Measurements from ENCODE around the gene TMEM131L.

Gene TMEM131L

GRCh38 chr4:153523164-153523796, 57.1 kb downstream of the TMEM131L start:
- DNase-seq = no peak

DNA sequence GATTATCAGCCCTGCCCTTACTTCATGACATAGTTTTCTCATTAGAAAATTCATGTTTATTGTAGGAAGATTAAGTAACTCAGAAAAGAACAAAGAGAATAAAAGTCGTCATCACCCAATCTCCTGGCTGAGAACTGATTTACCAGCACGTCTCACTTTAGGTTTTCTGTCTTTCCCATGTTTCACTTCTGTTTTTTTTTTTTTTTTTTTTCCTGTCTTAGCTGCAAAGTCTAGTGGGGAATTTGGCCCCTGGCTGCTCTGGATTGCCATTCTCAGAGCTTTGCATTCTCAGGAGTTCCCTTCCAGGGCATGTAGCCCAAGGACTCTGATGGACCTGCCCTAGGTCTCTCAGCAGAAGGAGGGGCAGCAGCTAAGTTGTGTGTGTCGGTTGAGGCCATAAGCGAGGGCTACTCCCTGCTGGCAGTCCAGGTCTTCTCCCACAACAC, 57.8 kb downstream of the TMEM131L start:
- no peak for DNase-seq

- DNase-seq = no peak
Measured at GRCh38 chr4:153524682-153525081, 58.5 kb downstream of the TMEM131L start.

DNA sequence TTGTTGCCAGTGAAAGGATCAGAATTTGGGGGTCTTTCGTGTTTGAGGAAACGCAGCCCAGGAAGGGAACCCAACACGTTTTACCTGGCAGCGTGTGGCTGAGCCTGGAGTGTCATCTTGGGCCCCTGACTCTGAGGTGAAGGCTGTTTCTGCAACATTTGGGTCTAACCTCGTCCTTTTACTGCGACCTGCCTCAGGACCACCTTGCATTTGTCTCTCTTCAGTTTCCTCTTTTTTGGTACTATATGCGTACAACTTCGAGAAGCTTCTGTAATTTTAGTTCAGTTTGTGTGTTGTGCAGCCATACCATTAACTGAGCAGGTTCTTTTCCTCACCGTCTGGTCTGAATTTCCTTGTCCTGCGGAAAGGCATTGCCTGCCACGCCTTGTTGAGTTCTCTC, 61.5 kb downstream of the TMEM131L start:
- DNase-seq = no peak

DNA sequence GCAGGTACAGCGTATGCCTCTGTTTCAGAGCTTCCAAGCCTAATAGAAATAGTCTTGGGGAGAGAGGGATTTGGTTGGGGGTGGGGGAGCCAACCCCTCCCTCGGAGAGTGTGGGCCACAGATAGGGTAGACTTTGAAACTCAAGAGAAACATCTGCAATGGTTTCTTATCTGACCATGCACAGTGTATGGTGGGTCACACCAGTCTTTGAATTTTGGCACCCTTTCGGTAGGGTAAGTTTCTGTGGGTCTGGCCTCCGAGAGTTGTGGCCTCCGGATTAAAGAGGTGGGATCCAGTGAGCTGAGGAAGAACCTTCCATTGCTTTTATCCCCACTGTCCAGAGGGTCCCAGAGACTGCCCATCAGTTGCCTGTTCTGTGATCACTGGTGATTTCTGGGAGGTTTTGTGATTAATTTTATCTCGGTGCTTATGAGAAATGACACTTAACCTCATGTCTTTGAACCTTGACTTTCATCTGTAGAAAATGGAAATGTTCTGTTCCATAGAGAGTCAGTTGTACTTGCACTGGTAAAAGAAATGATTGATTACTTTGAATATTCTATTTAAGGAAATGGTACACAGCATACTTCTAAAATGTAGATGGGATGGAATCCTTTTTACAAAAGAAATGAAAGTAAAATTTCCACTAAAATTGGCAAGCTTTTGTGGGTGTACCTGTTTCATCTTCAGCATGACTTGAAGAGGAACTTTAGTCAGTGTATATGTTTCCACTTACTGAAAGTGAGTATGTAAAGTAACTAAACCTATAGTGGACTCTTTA, 62.7 kb downstream of the TMEM131L start:
- DNase-seq = no peak

DNA sequence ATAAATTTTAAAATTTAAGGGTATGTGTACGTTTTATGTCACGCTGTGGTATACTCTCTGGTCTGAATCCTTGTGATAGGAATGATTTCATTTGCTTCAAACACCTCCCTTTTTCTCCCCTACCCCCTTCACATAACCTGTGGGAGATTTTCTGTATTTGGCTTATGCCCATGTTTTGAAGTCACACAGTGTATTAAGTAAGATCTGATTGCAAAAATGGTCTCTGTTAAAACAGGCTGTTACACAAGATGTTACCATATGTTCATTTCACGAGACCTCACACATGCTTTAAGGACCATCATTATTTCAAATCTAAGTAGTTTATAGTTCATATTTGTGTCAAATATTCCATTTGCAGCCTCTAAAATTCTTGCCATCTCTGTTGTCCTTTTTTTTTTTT, 63.5 kb downstream of the TMEM131L start:
- DNase-seq = no peak

- no peak for DNase-seq
Measured at GRCh38 chr4:153530284-153530999, 64.3 kb downstream of the TMEM131L start.

- peak; percentile 19 for DNase-seq
Measured at GRCh38 chr4:153531000-153531358, 64.8 kb downstream of the TMEM131L start.

DNA sequence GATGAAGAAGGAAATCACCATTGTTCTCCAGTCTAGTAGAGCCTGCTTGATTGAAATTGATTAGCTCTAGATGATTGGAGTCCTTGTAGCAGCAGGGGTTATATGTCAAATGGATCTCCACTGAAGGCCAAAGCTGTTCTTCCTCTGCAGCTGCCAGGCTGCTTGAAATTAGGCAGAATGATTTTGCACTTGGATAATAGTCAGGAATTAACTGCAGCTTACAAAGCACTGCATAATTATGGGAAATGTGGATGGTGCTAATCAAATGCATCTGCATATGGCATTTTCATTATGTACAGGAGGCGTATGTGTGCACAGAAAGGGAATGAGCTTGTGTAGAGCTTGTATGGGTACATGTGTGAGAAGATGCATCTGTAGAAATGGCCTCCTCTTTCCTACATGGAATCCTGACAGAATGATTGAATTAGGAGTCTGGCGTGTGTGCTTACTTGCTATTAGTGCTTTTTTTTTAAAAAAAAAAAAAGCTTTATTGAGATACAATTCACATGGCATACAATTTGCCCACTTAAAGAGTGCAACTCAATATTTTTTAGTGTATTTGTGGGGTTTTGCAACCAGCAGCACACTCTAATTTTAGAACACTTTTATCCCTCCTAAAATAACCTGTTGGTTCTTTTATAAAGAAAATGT, 65.9 kb downstream of the TMEM131L start:
- no peak for DNase-seq

GRCh38 chr4:153532636-153533035, 66.5 kb downstream of the TMEM131L start:
- no peak for DNase-seq

GRCh38 chr4:153533387-153533786, 67.2 kb downstream of the TMEM131L start:
- DNase-seq = no peak

GRCh38 chr4:153534792-153535629, 68.9 kb downstream of the TMEM131L start:
- DNase-seq = no peak

DNA sequence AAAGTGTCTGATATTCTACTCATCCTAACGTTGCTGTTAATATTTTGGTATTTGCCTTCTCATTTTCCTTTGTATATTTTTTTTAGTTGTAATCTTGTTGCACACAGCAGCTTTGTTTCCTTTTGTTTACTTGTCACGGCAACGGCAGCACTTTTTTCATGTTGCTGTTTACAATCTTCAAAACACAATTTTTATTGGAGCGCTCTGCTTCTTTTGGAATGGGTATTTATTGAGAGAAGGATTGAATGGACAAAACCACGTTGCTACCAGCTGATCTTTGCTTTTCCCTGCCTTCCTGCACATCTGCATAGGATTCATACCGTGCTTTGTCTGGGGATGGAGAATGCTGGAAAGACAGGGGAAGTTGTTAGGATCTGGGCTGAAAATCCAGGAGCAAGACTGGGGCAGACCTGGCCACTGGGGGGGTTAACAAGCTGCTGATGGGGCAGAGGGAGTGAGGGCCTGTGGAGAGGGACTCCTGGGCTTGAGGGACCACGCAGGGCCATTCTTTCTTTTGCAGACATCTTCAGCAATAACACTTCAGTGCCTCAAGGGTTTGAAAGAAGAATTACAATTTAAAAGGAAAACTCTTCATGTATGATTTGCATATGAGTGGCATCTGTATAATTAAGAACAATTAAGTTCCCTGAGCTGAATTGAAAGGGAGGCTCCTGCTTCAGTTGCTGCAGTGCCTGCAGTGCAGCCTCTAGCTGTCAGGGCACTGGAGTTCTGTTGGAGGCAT, 69.8 kb downstream of the TMEM131L start:
- DNase-seq = no peak

DNA sequence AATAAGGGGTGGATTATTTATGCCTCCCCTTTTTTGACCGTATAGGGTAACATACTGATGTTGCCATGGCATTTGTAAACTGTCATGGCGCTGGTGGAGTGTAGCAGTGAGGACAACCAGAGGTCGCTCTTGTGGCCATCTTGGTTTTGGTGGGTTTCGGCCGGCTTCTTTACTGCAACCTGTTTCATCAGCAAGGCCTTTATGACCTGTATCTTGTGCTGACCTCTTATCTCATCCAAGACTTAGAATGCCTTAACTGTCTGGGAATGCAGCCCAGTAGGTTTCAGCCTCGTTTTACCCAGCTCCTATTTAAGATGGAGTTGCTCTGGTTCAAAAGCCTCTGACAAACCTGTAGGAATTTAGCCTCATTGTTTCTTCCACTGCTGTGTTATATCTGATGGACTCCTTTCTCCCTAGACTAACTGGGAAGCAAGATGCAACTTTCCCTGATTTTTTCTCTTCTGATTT, 71.4 kb downstream of the TMEM131L start:
- no peak for DNase-seq

GRCh38 chr4:153538487-153539357, 72.6 kb downstream of the TMEM131L start:
- DNase-seq = no peak

GRCh38 chr4:153539422-153539821, 73.3 kb downstream of the TMEM131L start:
- DNase-seq = no peak

DNA sequence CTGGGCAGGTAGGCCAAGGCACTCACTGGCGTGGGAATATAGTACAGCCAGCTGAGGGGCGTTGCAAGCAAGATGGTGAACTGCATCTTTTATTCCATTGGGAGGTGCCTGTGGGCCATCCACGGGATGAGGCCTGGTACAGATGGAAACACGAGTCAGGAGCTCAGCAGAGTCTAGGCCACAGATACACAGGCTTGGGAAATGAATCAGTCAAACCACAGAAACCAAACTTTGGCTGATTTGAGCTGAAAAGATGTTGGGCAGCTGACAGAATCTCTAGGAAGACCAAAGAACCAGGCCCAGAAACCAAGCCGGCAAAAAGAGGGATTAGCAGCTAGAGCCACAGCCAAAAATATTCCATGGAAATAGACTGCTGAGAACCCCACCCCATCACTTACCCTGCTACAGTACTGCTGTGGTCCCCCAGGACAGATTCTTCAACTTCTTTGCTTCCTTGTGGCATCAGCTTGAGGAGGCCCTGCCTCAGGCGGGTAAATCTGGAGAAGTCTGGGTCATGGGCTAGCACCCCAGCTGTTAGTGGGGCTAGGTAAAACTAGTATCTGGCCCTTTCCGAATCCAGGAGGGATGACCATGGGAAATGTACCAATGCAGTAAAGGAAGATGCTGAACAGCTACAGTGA, 75.4 kb downstream of the TMEM131L start:
- no peak for DNase-seq

DNA sequence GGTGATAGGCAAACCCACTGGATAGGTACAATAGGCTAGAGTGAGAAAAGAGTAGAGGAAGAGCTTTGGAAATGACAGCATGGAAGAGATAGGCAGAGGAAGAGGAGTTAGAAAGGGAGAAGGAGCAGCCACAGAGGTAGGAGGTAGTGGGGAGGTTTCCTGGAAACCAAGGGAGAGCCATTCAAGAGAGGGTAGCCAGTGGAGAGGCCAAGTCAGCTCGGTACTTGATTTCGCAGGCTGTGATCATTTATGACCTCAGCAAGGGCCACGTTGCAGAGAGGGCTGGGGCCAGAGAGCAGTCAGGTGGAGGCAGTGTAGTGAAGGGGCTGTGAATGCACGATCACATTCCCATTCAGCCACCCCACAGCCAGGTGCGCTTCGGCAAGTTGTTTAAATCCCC, 76.0 kb downstream of the TMEM131L start:
- DNase-seq = no peak

- DNase-seq = no peak
Measured at GRCh38 chr4:153542834-153543233, 76.7 kb downstream of the TMEM131L start.

DNA sequence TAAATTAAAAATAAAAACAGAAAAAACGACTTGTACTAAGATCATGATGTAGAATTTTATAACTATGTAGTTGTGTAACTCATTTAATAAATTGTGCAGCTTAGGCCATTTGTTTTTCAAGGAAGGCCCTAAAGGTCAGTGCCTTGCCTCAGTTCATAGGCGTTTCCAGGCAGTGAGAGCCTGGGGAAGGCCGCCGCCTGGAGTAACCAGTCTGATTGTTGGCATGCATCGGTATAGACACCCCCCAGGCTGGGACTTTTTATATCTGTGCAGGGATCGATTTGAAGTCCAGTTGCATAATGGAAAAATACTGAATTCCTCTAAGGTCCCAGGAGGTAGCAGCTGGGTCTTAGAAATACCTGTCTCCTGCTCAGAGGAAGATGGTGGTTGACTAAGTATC, 77.2 kb downstream of the TMEM131L start:
- no peak for DNase-seq
